HG02610 (cell line): ENCODE data around the gene MPRIP.
"Not testable (repeated sequence)": the region's sequence is repeated elsewhere in the genome, so short reads cannot be mapped to it uniquely, and the experiment has no call there.

ENCODE experiments used
- ATAC-seq: cut with Tn5 transposase; IDR thresholded peaks from one replicate; pipeline ENCODE4 v1.9.1; 2021; ENCODE audit warnings: mild to moderate bottlenecking, moderate library complexity; ENCODE audit not compliant: unreplicated experiment

The MPRIP gene

GRCh38 chr17:17013828-17014747 lies 28.2 kb upstream of the MPRIP start:
- ATAC-seq = not testable (repeated sequence)

GRCh38 chr17:17014748-17015124 lies 27.5 kb upstream of the MPRIP start:
- not testable (repeated sequence) for ATAC-seq

GRCh38 chr17:17015230-17015629 lies 27.0 kb upstream of the MPRIP start:
- ATAC-seq = no peak

DNA sequence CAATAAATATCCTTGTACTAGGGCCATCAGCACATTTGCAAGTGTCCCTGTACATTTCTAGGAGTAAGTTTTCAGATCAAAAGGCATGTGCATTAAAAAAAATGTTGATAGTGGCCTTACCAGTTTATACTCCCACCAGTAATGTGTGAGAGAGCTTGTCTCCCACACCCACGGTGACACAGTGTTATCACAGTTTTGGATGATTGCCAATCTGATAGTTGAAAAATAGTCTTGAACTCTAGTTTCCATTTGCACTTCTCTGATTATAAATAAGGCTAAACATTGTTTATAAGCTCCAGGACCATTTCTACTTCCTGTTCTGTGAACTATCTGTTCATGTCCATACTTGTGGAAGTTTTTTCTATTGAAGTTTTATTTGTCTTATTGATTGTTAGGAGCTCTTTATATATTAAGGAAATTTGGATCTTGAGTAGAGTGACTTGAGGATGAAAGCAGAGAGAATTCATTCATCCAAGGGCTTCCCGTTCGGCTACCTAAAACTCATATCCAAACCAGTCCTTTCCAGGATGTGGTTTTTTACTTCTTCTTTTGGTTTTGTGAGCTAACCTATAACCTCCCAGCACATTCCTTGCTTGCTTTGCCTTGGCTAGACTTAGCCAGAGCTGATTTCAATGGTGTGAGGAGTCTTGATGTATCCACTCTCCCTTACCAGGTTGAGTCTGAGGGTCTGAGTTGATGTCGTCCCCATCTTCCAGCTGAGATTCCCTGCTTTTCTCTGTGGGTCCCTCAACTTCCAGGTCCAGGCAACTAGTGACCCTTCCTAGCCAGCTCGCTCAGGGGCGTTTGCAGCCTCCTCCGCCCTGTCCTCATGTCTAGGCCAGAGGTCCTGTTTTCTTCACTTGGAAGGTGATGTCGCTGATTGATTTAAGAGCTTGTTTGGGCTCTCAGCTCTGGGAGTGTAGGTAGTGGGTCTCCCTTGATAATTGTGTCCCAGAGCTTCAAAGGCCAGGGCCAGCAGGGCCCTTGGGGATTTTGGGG lies 25.8 kb upstream of the MPRIP start:
- ATAC-seq = not testable (repeated sequence)

- no peak for ATAC-seq
Observed at GRCh38 chr17:17017343-17018014, 24.8 kb upstream of the MPRIP start.

DNA sequence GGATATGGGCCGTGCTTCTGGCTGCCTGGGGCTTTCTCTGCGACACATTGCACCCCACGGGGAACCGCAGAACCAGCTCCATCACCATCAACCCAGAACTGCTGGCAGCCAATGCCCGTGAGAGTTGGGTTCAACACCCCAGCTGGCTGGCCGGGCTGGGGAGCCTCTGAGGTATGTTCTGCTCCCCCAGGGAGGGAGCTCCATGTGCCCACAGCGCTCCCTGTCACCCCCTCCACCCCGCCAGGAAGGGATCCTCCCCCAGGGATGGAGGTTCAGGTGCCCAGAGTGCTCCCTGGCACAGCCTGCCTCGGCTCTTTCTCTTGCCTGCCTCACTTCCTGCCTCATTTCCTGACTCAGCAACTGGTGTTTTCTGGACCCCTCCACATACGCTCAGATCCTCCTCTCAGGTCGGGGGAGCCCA lies 24.2 kb upstream of the MPRIP start:
- no peak for ATAC-seq

DNA sequence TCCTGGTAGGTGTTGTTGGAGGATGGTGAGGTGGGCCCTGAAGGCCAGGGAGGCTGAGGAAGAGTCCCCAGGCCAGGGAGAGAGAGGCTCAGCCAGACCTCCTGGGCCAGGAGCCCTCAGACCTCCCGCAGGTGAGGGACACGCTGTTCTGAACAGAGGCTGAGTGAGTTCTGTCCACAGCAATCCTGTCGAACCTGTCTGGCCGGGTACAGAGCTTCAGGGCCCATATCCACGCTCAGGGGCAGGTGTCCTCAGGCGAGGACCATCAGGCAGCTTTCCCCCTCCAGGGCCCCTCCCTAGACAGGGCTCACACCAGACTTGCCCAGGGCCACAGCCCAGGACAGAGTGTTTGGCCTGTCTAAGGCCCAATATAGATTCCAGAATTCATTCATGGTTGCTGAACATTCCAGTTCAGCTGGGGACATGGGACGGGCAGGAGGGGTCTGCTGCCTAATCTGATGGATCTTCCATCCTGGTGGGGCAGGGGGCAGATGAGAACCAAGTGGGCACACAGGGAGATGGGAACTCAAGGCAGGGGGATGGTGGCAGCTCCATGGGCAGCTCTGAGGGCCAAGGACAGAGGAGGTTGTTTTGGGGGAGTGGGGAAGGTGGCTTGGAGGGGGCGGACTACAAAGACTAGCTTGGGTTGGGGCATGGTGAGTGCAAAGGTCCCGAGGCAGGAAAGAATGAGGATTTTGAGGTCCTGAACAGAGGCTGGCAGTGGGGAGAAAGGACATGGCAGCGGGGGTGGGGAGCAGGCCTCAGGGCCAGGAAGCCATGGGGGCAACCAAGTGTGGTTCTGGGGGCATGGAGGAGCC lies 23.4 kb upstream of the MPRIP start:
- no peak for ATAC-seq

GRCh38 chr17:17019430-17019762 lies 22.9 kb upstream of the MPRIP start:
- ATAC-seq = no peak

DNA sequence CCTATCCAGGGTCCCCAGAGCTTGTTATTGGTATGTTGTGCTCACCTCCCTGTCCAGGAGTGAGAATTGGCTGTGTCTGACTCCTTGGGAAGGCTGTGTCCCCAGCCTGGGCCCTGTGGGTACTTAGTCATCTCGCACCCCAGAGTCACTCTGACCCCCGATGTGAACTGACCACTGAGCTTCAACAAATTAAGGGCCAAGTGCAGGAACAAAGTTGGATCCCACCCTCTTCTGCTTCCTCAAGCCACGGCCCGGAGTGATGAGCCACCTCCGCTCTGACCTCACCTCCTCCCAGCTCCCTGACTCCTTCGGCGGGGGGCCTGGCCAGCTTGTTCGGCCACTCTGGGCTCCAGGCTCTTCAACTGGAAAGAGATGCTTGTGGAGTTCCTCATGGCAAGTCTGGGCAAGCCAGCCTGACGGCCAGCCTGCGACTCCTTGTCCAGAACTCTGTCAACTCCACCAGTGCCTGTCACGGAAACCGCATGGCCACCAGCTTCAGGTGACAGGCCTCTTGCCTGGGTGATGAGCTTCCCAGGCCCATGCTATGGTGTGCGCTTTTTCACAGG lies 22.3 kb upstream of the MPRIP start:
- no peak for ATAC-seq

DNA sequence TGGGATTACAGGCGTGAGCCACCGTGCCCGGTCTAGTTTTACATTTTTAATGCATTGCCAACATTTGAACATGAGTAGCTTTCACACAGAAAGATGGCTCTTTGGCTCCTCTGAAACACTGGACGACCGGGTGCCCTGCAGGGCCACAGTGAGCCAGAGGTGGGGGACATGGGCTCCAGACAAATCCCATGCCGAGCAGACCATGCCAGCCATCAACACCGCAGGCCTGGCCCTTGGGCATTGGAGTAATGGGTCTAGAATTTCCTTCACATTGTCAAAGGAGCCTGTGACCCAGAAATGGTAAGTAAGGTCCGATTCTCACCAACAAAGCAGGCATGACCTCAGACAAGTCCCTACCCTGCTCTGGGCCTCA lies 21.4 kb upstream of the MPRIP start:
- ATAC-seq = no peak

GRCh38 chr17:17021194-17021863 lies 20.9 kb upstream of the MPRIP start:
- ATAC-seq = no peak

GRCh38 chr17:17022011-17022410 lies 20.2 kb upstream of the MPRIP start:
- ATAC-seq = no peak

DNA sequence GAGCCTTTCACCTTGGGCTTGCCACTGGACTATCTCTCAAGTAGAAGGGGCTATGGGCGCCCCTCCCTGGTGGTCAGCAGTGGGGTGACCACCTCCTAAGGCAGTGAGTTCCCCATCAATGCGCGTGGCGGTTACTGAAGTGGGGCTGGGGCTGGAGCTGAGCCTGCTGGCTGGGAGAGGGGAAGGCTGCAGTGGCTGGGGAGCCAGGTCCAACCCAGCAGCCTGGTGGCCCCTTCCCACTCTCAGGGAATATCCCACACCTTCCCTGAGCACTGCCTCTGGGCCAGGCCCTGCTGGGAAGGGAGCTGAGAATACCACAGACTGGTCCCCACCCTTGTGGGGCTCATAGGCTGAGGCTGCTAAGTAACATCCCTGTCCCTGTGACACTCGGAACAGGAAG lies 19.8 kb upstream of the MPRIP start:
- ATAC-seq = no peak

DNA sequence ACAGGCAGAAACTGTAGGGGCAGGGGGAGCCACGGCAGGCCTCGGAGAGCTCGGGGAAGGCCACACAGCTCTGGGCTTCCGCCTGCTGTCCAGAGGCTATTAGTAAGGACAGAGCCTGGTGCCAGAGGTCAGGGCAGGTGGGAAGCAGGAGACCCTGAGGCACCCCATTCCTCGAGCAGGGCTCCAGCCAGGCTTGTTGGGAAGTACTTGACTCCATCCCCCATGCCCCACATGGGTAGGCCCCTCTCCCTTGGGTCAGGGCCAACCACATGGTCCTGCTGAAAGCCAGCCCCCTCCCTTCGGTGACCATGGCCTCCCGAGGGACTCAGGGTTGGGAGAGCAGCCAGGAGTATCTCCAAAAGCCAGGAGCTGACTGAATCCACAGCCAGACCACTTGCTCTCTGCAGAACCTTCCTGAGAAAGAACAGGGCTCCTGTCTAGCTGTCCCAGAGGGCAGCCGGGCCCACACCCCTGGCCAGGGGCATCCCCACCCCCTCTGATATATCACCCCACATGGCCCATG lies 17.4 kb upstream of the MPRIP start:
- ATAC-seq = no peak

DNA sequence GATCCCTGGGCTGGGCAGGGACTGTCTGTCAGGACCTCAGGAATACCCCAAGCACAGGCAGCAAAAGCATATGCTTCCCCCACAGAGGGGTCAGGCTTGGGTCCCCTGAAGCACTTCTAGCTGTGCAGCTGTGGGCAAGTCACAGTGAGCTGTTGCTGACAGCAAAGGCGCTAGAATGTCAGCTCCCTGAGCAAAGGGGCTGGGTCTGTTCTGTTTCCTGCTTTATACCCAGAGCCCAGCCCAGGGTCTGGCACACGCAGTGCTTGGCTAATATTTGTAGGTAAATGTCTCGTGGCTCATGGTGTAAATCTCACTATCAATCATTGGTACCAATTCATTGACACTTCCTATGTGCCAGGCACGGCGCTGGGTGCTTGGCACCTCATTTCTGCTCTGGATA lies 16.6 kb upstream of the MPRIP start:
- ATAC-seq = no peak

DNA sequence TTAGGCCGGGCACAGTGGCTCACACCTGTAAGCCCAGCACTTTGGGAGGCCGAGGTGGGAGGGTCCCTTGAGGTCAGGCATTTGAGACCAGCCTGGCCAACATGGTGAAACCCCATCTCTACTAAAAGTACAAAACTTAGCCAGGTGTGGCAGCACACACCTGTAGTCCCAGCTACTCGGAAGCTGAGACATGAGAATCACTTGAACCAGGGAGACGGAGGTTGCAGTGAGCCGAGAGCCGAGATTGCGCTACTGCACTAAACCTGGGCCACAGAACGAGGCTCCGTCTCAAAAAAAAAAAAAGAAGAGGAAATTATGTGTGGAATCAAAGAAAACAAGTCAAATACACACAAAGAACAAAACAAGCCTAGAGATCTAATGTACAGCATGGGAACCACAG lies 16.1 kb upstream of the MPRIP start:
- no peak for ATAC-seq

- ATAC-seq = no peak
Observed at GRCh38 chr17:17027442-17028058, 14.7 kb upstream of the MPRIP start.

GRCh38 chr17:17028059-17028877 lies 14.0 kb upstream of the MPRIP start:
- no peak for ATAC-seq
